NCI-H146 treated with DMSO at 0.1 percent for 48 hours (cell line): Measurements from ENCODE around the gene SHROOM3.
"Not testable (repeated sequence)": the region's sequence is repeated elsewhere in the genome, so short reads cannot be mapped to it uniquely, and the experiment has no call there.

Experiments used
- DNase-seq: peaks from one replicate; lab custom pipeline; 2025; ENCODE audit not compliant: unreplicated experiment; lab: John Stamatoyannopoulos, UW

Gene SHROOM3

GRCh38 chr4:76443376-76443775 lies 8.3 kb downstream of the SHROOM3 start:
- no peak for DNase-seq

GRCh38 chr4:76445911-76446310 lies 10.9 kb downstream of the SHROOM3 start:
- no peak for DNase-seq

- DNase-seq: no peak
Observed at GRCh38 chr4:76447393-76447851, 12.4 kb downstream of the SHROOM3 start.

DNA sequence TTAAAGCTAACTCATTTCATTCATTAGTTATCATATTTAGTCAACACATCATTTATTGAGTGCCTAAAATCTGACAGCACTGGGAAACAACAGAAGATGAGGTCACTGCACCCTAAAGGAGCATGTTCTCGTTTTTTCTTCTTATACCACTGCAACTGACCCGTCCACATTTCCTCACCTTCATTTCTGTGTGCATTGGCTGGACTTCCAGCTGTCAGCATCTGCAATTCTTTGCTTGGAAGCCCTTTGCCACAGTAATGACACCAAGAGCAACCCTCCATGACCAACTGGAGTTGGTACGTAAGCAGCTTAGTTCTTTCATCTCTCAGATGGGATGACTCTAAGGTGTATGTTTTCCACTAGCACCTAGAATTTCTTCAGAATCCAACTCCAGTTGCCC lies 13.2 kb downstream of the SHROOM3 start:
- DNase-seq: no peak

DNA sequence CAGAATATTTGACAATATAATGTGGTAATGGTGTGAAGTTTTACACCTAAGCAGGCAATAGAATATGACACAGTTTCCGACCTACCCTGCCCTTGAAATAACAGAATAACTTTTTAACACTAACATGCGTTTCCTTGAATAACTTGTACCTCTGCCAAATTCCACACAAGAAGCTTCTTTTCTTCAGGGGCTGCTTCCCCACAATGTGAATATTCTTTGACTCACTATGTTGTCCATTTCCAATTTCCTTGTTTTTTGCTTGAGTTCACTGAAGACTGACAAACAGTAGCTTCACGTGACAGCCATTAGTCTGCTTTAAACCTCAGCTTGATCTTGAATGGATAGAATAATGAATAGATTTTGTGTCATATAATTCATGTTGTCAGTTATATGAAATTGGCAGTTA lies 14.3 kb downstream of the SHROOM3 start:
- no peak for DNase-seq

DNA sequence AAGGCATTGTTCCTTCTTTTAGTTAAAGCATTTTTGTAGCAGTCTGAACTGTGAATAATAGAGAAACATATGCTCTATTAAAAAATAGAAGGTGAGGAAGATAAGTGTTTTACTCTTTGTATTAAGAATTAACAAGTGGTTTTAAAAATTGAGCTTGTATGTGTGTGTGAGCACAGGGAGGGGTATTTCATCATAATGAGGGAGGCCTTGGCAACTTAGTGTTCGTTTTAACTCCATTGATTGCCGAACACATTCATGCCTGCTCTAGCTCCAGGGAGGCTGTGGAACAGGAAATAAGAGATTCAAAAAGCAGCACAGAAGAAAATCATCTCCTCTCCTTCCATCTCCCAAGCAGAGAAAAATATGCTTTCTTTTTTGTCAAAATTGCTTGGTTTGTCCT lies 14.8 kb downstream of the SHROOM3 start:
- no peak for DNase-seq

- no peak for DNase-seq
Observed at GRCh38 chr4:76453232-76453631, 18.2 kb downstream of the SHROOM3 start.

- not testable (repeated sequence) for DNase-seq
Observed at GRCh38 chr4:76454073-76454472, 19.0 kb downstream of the SHROOM3 start.

DNA sequence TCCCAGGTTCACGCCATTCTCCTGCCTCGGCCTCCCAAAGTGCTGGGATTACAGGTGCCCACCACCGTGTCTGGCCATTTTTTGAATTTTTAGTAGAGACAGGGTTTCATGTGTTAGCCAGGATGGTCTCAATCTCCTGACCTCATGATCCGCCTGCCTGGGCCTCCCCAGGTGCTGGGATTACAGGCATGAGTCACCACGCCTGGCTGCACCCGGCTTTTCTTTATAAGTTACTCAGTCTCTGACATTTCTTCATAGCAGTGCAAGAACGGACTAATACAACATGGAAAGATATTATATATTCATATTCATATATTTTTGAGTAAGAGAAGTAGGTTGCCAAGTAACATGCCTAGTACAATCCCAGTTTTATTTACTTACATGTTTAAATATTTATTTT lies 22.9 kb downstream of the SHROOM3 start:
- no peak for DNase-seq

GRCh38 chr4:76458297-76458696 lies 23.3 kb downstream of the SHROOM3 start:
- no peak for DNase-seq

GRCh38 chr4:76458825-76459224 lies 23.8 kb downstream of the SHROOM3 start:
- no peak for DNase-seq

DNA sequence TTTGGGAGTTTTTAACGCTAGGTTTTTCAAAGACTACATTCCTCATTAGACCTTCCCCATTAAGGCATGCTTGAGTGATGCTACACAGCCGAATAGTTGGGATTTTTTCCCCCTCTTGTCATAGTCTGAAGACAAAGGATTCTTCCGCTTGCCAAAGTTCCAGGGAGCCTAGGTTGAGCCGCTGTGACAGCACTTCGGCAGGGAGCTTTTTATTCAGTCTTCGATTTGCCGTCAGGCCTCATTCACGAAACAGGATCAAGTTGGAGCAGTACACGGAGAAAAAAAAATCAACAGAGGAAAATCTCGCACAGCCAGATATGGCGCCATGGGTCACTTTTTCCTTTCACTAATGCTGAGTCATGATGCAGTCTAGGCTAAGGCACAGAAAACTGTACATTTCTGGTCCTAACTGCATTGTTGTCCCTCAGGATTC lies 24.3 kb downstream of the SHROOM3 start:
- no peak for DNase-seq

DNA sequence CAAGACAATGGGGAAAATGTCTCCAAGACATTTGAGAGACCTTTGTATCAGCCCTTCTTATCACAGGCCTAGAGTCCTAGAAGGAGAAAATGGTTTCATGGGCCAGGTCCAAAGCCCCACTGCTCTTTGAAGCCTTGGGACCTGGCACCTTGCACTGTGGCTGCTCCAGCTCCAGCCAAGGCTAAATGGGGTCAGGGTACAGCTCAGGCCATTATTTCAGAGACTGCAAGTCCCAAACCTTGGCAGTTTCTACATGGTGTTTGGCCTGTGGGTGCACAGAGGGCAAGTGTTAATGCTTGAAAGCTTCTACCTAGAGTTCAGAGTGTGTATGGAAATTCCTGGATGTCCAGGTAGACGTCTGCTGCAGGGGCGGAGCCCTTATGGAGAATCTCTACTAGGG lies 28.5 kb downstream of the SHROOM3 start:
- DNase-seq: no peak

GRCh38 chr4:76470064-76470463 lies 35.0 kb downstream of the SHROOM3 start:
- no peak for DNase-seq

- no peak for DNase-seq
Observed at GRCh38 chr4:76470532-76470931, 35.5 kb downstream of the SHROOM3 start.

DNA sequence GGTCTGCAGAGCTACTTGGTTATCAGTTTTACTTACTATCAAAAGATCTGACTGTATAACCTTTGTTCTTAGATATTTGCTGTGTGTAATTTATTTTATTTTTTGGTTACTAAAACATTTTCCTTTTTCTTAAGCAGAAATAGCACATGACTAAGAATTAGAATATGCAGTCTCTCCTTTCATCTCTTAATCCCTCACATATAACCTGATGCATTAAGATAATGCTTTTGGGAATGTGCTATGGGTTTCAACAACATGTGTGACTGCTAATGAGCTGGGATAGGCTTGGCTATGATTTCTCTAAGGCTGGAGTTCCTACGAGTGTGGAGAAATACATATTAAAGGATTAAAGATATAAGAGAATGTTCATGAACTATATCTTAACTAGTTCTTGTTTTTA lies 41.5 kb downstream of the SHROOM3 start:
- DNase-seq: no peak

- DNase-seq: no peak
Observed at GRCh38 chr4:76484654-76485053, 49.6 kb downstream of the SHROOM3 start.

- DNase-seq: peak; percentile 55
Observed at GRCh38 chr4:76485450-76485849, 50.4 kb downstream of the SHROOM3 start.

DNA sequence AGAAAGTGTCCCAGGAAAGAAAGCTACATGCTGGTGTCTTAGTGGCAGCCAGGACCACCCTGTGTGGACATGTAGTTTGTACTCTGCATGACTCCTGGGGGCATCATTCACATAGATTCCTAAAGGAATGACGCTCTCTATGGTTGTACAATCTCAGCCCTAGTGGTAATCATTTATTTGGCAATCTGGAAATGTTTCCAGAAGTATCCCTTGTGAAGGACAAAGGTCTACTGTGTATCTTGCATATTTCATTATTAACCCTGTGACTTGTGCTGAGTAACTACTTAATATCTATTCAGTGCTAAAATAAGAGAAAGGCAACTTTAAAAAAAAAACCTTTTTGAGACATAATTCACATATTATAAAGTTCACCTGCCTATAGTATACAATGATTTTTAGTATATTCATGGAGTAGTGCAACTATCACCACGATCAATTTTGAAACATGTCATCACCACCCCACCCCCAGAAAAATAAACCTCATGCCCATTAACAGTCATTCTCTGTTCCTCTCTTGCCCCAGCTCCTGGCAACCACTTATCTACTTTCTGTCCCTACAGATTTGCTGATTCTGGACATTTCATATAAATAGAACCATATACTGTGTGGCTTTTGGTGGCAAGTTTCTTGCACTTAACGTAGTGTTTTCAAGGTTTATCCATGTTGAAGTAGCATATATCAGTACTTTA lies 51.7 kb downstream of the SHROOM3 start:
- DNase-seq: no peak

DNA sequence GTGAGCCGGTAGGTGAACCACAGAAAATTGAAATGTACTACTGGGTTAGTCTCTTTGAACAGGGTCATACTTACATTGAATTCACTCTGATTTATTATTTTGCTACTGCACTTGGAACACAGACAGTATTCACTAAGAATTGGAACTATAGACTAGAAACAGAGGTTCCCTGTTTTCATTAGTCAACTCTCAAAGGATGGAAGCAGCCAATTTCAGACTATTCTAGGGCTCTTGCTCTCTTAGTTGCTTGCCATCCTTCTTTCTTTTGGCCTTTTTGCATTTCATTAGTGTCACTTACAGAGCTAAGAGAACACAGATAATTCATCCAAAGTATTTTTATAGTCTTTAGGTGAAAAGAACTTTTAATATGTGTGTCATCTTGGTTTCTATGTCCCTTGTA lies 52.6 kb downstream of the SHROOM3 start:
- DNase-seq: no peak

DNA sequence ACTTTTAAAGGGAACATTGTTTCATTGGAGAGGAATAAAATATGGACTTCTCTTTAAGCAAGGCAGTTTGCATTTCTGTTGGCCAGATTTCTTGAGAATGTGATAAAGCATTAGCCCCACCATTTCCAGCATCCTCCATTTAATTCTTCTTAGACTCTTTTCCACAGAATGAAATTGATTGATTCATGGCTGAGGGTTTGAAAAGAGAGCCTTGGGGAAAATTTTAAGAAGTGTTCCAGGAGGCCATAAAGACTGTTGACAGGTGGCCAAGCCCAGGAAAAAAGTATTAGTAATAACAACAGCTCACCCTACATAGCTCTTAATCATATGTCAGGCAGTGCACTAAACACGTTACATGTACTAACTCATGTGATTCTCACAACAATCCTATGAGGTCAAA lies 53.4 kb downstream of the SHROOM3 start:
- DNase-seq: no peak

DNA sequence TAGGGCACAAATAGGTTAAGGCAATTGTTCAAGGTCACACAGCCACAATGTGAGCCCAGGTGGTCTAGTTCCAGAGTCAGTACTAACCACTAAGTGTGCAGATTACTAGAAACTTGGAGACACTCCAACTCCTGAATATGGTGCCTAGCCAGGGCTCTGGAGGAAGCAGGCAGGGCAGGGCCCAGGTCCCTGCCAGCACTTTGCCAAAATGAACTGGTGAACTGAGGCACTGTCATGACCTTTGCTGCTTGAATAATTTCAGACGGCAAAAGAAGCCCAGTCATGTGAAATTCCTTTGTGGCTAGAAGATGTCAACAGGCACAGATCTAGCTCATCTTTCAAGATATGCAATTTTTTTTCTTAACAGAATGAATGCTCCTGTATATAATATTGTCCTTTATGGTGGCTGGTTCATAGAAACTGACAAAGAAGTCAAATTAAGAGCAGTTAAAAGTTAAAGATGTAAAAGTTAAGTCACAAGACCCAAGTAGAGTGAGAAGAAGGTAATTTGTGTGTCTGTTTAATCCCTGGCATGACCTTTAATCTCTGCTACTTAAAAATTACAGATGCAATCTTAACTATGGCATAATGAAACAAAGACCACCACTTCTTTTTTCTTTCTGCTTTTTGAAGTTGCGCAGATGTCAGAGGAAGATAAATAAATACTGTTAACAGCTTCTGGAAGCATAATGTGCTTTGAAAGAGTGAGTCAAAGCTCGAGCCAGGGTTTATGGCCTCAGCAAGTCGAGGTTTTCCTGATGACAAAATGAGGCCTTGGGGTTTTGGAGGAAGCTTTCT lies 54.1 kb downstream of the SHROOM3 start:
- DNase-seq: no peak
